Prostate gland (tissue), 2 donors: ENCODE results near the gene ST8SIA1.

Source experiments
- POLR2A ChIP-seq: fragments of 450-650 bp; IDR thresholded peaks from one replicate; pipeline ENCODE4 v1.6.1; 2016; ENCODE audit warnings: antibody characterized with exemption, mild to moderate bottlenecking
- POLR2AphosphoS5 ChIP-seq: sonication (generic); formaldehyde crosslinking; IDR thresholded peaks from one replicate; pipeline ENCODE4 v1.6.1; 2017; ENCODE audit warnings: antibody characterized with exemption
- TF ChIP-seq, protein P1 (sequence below), 4 experiments: fragments of 200-600 bp in 2 of 4; fragments of 450-650 bp in 2 of 4; sonication (generic) in 2 of 4; IDR thresholded peaks; 1 replicate in 3 of 4; 2 replicates in 1 of 4; pipeline ENCODE4 v1.5.1; 2016 to 2019; ENCODE audit warnings: antibody characterized with exemption in 4 of 4, mild to moderate bottlenecking in 2 of 4, moderate library complexity in 2 of 4

GRCh38 chr12:22360774-22361173 lies 26.3 kb upstream of the ST8SIA1 start:
- TF ChIP-seq, protein P1, sequence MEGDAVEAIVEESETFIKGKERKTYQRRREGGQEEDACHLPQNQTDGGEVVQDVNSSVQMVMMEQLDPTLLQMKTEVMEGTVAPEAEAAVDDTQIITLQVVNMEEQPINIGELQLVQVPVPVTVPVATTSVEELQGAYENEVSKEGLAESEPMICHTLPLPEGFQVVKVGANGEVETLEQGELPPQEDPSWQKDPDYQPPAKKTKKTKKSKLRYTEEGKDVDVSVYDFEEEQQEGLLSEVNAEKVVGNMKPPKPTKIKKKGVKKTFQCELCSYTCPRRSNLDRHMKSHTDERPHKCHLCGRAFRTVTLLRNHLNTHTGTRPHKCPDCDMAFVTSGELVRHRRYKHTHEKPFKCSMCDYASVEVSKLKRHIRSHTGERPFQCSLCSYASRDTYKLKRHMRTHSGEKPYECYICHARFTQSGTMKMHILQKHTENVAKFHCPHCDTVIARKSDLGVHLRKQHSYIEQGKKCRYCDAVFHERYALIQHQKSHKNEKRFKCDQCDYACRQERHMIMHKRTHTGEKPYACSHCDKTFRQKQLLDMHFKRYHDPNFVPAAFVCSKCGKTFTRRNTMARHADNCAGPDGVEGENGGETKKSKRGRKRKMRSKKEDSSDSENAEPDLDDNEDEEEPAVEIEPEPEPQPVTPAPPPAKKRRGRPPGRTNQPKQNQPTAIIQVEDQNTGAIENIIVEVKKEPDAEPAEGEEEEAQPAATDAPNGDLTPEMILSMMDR (IDR thresholded peaks at IDR 0.05): no peak
- no peak for TF ChIP-seq POLR2A
- no peak for TF ChIP-seq POLR2AphosphoS5
